PC-3 (cell line): ENCODE results near the gene F12.

Experiments used
- EZH2 ChIP-seq: fragments of 300-600 bp; sonication (generic); IDR thresholded peaks from one replicate; pipeline ENCODE4 v1.6.1; 2017; ENCODE audit warnings: antibody characterized with exemption, mild to moderate bottlenecking, low read length; ENCODE audit not compliant: unreplicated experiment
- TF ChIP-seq, protein P1 (sequence below): fragments of 300-600 bp; sonication (generic); conservative IDR thresholded peaks from 2 replicates; pipeline ENCODE4 v1.5.1; 2017; ENCODE audit warnings: antibody characterized with exemption, low read depth, mild to moderate bottlenecking, low read length

DNA sequence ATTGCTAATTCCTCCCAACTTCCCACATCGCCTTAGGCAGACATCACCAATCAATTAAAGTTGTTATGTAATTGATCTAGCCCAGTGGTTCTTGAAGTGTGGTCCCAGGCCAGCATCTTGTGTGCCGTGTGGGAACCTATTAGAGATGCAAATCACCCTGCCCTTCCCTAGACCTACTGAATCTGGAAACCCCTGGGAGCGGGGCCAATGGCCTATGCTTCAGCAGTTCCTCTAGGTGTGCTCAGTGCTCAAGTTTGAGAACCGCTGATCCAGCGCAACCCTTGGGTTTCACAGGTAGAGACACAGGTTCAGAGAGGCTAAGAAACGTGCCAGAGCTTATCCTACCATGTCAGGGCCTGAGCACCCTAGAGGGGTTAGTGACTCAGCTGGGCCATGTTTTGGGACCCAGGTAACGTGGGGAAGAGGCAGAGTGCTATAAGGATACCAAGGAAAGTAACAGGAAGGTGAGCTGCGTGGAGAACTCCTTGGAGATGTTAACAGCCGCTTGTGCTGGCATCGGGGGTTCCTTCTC, 20.8 kb downstream of the F12 start:
- TF ChIP-seq, protein P1, sequence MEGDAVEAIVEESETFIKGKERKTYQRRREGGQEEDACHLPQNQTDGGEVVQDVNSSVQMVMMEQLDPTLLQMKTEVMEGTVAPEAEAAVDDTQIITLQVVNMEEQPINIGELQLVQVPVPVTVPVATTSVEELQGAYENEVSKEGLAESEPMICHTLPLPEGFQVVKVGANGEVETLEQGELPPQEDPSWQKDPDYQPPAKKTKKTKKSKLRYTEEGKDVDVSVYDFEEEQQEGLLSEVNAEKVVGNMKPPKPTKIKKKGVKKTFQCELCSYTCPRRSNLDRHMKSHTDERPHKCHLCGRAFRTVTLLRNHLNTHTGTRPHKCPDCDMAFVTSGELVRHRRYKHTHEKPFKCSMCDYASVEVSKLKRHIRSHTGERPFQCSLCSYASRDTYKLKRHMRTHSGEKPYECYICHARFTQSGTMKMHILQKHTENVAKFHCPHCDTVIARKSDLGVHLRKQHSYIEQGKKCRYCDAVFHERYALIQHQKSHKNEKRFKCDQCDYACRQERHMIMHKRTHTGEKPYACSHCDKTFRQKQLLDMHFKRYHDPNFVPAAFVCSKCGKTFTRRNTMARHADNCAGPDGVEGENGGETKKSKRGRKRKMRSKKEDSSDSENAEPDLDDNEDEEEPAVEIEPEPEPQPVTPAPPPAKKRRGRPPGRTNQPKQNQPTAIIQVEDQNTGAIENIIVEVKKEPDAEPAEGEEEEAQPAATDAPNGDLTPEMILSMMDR, result no peak
- no peak for TF ChIP-seq EZH2
